Liver (tissue), 9 donors: Measurements from ENCODE around the gene NOX3. TPM values are rescaled to one million over a fixed set of nuclear protein-coding genes. Genes with fewer than 3 reads are reported as not detected.

Experiments
- DNase-seq: peaks from one replicate; pipeline ENCODE4 v3.0.0-alpha.2; 2017; ENCODE audit warnings: low spot score
- H3K27ac ChIP-seq, 2 donors: one replicate each; pipeline ENCODE4 v1.7.0; 2013; ENCODE audit warnings: inconsistent platforms in 2 of 2, low read length in 2 of 2, control low read depth in 1 of 2, low read depth in 1 of 2, mild to moderate bottlenecking in 1 of 2
- H3K27me3 ChIP-seq, 4 donors: one replicate each; pipeline versions ENCODE4 v1.6.1 to v1.7.0; 2013; ENCODE audit warnings: low read length in 3 of 4, inconsistent platforms in 1 of 4, mild to moderate bottlenecking in 1 of 4, moderate library complexity in 1 of 4; ENCODE audit not compliant: control insufficient read depth in 4 of 4, insufficient read depth in 4 of 4
- H3K36me3 ChIP-seq, 4 donors: one replicate each; pipeline versions ENCODE4 v1.6.1 to v1.7.0; 2013; ENCODE audit warnings: low read length in 3 of 4, mild to moderate bottlenecking in 3 of 4, low read depth in 1 of 4, moderate library complexity in 1 of 4; ENCODE audit not compliant: control insufficient read depth in 4 of 4, insufficient read depth in 3 of 4
- H3K4me1 ChIP-seq, 4 donors: one replicate each; pipeline versions ENCODE4 v1.6.1 to v1.7.0; 2013; ENCODE audit warnings: low read length in 3 of 4, mild to moderate bottlenecking in 3 of 4, moderate library complexity in 1 of 4; ENCODE audit not compliant: control insufficient read depth in 4 of 4, insufficient read depth in 4 of 4
- H3K4me3 ChIP-seq, 3 donors: one replicate each; pipeline versions ENCODE4 v1.6.1 to v1.7.0; 2013; ENCODE audit warnings: low read length in 3 of 3, control low read depth in 1 of 3, low read depth in 1 of 3, mild to moderate bottlenecking in 1 of 3
- H3K9ac ChIP-seq, 2 donors: one replicate each; pipeline ENCODE4 v1.7.0; 2013; ENCODE audit warnings: low read length in 2 of 2, mild to moderate bottlenecking in 2 of 2, moderate library complexity in 2 of 2, control low read depth in 1 of 2, low read depth in 1 of 2
- H3K9me3 ChIP-seq, 4 donors: one replicate each; pipeline versions ENCODE4 v1.6.1 to v1.7.0; 2013; ENCODE audit warnings: low read length in 3 of 4; ENCODE audit not compliant: control insufficient read depth in 4 of 4
- ATF3 ChIP-seq: IDR thresholded peaks from 2 replicates; pipeline ENCODE4 v1.6.1; 2016; ENCODE audit warnings: antibody characterized with exemption
- CTCF ChIP-seq: fragments of 150-350 bp; IDR thresholded peaks from 2 replicates; pipeline ENCODE4 v1.5.1; 2017; ENCODE audit warnings: improper control_type of control experiment, low read depth, low read length; ENCODE audit not compliant: missing input control
- EGR1 ChIP-seq, 2 donors: IDR thresholded peaks; 2 replicates each; pipeline ENCODE4 v1.6.1; 2016 to 2018; ENCODE audit warnings: antibody characterized with exemption in 2 of 2, low read depth in 2 of 2
- FOXA2 ChIP-seq: IDR thresholded peaks from 2 replicates; pipeline ENCODE4 v1.6.1; 2016; ENCODE audit warnings: antibody characterized with exemption
- HNF4A ChIP-seq, 2 donors: conservative IDR thresholded peaks; 2 replicates each; pipeline ENCODE4 v1.6.1; 2016; ENCODE audit warnings: antibody characterized with exemption in 2 of 2, mild to moderate bottlenecking in 2 of 2
- HNF4G ChIP-seq: IDR thresholded peaks from 2 replicates; pipeline ENCODE4 v1.6.1; 2016; ENCODE audit warnings: antibody characterized with exemption
- JUND ChIP-seq, 2 donors: IDR thresholded peaks; 2 replicates each; pipeline ENCODE4 v1.6.1; 2016; ENCODE audit warnings: antibody characterized with exemption in 2 of 2
- MAX ChIP-seq: IDR thresholded peaks from 2 replicates; pipeline ENCODE4 v1.6.1; 2016; ENCODE audit warnings: antibody characterized with exemption
- NR2F2 ChIP-seq: IDR thresholded peaks from 2 replicates; pipeline ENCODE4 v1.6.1; 2016; ENCODE audit warnings: antibody characterized with exemption
- RAD21 ChIP-seq, 2 donors: IDR thresholded peaks; 2 replicates each; pipeline ENCODE4 v1.6.1; 2016; ENCODE audit warnings: antibody characterized with exemption in 2 of 2, mild to moderate bottlenecking in 2 of 2
- REST ChIP-seq: IDR thresholded peaks from 2 replicates; pipeline ENCODE4 v1.6.1; 2016; ENCODE audit warnings: antibody characterized with exemption, mild to moderate bottlenecking
- TAF1 ChIP-seq: conservative IDR thresholded peaks from 2 replicates; pipeline ENCODE4 v1.6.1; 2016; ENCODE audit warnings: antibody characterized with exemption, mild to moderate bottlenecking
- YY1 ChIP-seq: IDR thresholded peaks from 2 replicates; pipeline ENCODE4 v1.6.1; 2016; ENCODE audit warnings: antibody characterized with exemption, mild to moderate bottlenecking
- WGBS: extraction: QIAGEN DNeasy Blood & Tissue Kit; methylation state at CpG from one replicate; pipeline ENCODE4 v1.1.7; 2013; 5-methylcytosine and 5-hydroxymethylcytosine counted together
- polyA plus RNA-seq, 2 donors: library from polyadenylated mRNA; stranded (reverse) in 1 of 2; unstranded in 1 of 2; fragments of 200-250 nt in 1 of 2; fragments of >200 nt in 1 of 2; fragmentation: Nextera tagmentation in 1 of 2; extraction: Ambion mirVana in 1 of 2; gene quantifications; one replicate each; pipeline versions ENCODE4 v1.2.1 to v1.2.3, GENCODE V29; 2013 to 2015
- total RNA-seq, 2 donors: library from RNA; depleted of rRNA; stranded (reverse); fragments of >200 nt; gene quantifications; one replicate each; pipeline ENCODE4 v1.2.3, GENCODE V29; 2014
- TF ChIP-seq, protein P1 (sequence below): IDR thresholded peaks from 2 replicates; pipeline ENCODE4 v1.6.1; 2016; ENCODE audit warnings: antibody characterized with exemption
- donor health status: healthy.
- donor health status: healthy.
- donor health status: healthy.
- donor health status: healthy.
- donor health status: healthy.

The NOX3 gene
- total and polyA plus RNA-seq, 4 donors, result not detected

DNA sequence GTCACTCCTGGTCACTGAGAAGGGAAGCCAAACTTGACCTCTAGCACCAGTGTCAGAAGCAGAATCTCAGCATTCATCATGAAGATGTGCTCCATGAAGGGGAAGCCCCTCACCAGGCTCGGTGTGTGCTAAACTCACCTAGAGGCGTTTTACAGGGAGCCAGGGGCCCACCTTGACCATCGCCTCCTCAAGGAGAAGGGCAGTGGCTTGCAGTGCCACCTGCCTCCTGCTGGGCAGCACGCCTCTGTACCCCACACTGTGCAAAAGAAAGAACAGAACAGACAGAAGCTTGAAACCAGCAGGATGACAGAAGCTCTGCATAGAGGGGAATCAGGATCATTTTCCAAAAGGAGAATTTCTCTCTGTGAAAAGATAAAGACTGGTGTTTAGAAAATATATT lies 39.7 kb downstream of the NOX3 start:
- Histone ChIP-seq H3K4me1 (no peaks in the 10 kb centered on the region), H3K9me3 (no peaks in the 10 kb centered on the region), H3K36me3 (no peaks in the 10 kb centered on the region), H3K9ac (no peak overlapping the region), H3K27me3 (no peaks in the 10 kb centered on the region), H3K4me3 (no peak overlapping the region), H3K27ac (no peak overlapping the region)
- WGBS, result 92% methylated on average over 4 of the region's 4 CpGs
- TF ChIP-seq NR2F2, result no peak
- TF ChIP-seq JUND (IDR thresholded peaks at IDR 0.05), result no peak
- no peak for TF ChIP-seq MAX
- TF ChIP-seq YY1, result no peak
- TF ChIP-seq REST, result no peak
- TF ChIP-seq ATF3, result no peak
- TF ChIP-seq CTCF, result no peak
- TF ChIP-seq FOXA2, result no peak
- DNase-seq, result no peak

- H3K4me3 ChIP-seq, result no peak overlapping the region
- no peaks in the 10 kb centered on the region for H3K4me1 ChIP-seq
- 78% methylated on average over 3 of the region's 3 CpGs for WGBS
- H3K27me3 ChIP-seq, result no peaks in the 10 kb centered on the region
- TF ChIP-seq HNF4G (no peak), TAF1 (no peak), FOXA2 (no peak), HNF4A (conservative IDR thresholded peaks at IDR 0.05) (no peak), MAX (no peak), RAD21 (IDR thresholded peaks at IDR 0.05) (no peak), REST (no peak), EGR1 (IDR thresholded peaks at IDR 0.05; ENCODE audit: low read depth in 2 of 2) (no peak)
- TF ChIP-seq, protein P1, sequence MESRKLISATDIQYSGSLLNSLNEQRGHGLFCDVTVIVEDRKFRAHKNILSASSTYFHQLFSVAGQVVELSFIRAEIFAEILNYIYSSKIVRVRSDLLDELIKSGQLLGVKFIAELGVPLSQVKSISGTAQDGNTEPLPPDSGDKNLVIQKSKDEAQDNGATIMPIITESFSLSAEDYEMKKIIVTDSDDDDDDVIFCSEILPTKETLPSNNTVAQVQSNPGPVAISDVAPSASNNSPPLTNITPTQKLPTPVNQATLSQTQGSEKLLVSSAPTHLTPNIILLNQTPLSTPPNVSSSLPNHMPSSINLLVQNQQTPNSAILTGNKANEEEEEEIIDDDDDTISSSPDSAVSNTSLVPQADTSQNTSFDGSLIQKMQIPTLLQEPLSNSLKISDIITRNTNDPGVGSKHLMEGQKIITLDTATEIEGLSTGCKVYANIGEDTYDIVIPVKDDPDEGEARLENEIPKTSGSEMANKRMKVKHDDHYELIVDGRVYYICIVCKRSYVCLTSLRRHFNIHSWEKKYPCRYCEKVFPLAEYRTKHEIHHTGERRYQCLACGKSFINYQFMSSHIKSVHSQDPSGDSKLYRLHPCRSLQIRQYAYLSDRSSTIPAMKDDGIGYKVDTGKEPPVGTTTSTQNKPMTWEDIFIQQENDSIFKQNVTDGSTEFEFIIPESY, result no peak
- no peaks in the 10 kb centered on the region for H3K36me3 ChIP-seq
- DNase-seq, result no peak
- no peaks in the 10 kb centered on the region for H3K9me3 ChIP-seq
- no peak overlapping the region for H3K27ac ChIP-seq
- no peak overlapping the region for H3K9ac ChIP-seq
These were observed 41.6 kb downstream of the NOX3 start for GRCh38 chr6:155414049-155414448.
